GOT3 (cell line): ENCODE results near the gene SOX12.

Source experiments
- DNase-seq: peaks from one replicate; lab custom pipeline; 2025; ENCODE audit warnings: mixed read lengths; lab: John Stamatoyannopoulos, UW

Gene SOX12

DNA sequence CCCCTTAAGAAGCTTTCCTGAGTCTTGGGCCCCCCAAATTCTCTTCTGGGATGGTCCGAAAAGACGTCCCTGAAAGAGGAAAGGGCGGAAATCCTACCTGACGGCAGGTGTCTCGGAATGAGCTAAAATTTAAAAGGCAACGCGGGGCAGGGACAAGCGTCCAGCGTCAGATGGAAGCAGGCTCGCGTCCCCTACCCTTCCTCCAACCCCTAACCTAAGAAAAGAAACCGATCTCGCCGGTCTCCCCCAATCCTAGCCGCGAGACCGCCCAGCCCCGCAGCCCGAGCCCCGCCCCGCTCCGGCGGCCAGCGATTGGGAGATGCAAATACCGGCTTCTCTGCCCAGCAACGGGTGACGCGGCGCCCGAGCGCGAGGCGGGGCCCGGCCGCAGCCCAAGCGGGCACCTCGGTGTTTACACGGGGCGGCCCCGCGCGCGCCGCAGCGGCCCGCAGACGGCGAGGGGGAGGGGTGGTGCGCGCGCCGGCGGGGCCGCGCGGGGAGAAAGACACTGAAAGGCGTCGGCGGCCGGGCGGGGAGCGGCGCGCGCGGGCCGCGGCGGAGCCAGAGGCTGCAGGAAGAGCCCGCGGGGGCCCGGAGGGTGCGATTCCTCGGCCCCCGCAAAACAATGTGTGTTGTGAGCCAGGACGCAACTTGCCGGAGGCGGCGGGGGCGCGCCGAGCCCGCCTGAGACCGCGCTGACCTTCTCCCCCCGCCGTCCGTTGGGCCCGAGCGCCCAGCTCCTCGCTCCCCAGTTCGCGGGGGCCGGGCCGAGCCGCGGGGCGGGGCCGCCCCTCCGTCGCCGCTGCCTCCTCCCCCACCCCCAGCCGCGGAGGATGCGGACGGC is at the start of gene SOX12:
TSS of gene SOX12 (plus strand) at position 508 of the 844 bp plus-strand sequence. CDS start 373 bp downstream, outside the sequence.
- DNase-seq: peak; percentile 86

DNA sequence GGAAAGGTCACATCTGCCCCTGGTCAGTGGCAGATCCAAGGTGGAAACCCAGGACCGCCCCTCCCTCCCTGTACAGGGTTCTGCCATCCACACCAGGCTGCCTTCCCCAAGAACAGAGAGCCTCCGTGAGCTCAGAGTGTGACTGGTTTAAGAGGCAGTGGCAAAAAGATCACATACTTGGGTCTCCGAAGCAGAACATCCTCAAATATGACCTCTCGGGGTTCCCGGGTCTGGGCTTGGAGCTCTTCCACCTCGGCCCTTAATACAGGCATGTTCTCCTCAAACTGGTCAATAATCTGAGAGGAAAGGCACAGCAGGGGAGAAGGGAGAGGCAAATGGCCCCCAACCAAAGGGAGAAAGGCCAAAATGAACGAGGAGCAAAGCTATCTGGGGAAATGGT is 49.6 kb upstream of the SOX12 start:
- no peak for DNase-seq

DNA sequence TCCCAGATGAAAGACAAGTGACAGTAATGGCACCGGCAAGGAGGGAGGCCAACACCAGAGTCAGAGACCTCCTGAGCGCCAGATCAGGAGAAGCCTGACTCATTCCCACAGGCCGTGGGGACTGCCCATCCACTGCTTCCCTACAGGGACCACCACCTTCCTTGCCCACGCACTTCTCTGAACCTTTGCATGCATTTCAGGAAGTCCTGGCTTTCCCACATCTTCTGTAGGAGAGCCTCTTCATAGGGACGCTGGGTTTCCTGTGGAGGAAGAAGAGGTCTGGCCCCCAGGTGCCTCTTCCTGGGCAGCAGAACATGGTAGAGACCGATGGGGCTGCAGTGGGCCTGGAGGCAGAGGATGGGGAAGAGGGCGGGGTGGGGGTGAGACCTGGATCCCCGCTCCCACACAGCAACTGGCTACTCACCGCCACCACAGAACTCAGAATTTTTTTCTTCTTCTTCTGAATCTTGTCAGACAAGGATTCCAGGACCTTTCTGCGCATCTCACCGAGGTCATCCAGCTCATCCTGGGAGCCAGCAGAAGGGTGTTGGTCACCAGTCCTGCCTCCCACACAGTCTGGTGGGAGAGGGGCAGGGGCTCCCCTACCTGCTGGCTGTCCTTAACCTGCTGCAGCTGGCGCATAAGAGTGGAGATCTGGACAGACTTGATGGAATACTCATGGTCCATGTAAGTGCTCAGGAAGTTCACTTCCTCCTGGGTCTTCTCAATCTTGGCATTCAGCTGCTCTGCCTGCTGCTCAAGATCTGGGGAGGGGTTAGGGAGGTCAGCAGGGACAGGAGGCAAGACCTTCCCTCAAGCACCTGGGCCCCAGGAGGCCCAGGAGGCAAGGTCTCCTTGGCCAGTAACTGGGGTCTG is 48.5 kb upstream of the SOX12 start:
- no peak for DNase-seq

DNA sequence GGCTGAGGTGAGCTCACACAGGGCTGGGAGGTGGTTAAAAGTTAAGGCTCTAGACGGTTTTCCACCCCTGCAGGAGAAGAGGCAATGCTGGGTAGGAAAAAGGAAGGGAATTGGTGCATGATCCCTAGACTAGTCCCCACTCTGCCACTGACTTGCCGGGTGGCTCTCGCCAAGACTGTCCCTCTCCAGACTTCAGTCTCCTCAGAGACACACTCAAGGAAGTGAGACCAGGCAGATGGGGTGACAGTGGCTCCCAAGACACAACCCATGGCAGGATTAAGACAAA is 47.9 kb upstream of the SOX12 start:
- DNase-seq: no peak

DNA sequence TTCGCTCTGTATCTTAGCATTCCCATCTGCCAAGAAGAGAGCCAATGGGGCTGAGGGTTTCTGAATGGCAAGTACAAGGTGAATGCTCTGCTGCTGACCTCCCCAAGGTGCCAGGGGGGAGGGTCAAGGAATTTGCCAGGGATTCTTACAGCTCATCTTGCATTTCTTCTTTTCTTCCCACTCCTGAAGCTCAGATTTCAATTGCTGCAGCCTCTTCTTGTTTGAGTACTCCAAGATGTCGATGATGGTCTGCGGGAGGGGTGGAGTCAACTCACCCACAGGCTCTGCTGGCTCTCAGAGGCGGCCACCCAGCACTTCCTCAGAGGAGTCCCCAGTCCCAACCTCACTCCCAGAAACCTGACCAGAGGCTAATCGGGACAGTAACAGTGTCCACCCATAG is 47.2 kb upstream of the SOX12 start:
- DNase-seq: no peak

DNA sequence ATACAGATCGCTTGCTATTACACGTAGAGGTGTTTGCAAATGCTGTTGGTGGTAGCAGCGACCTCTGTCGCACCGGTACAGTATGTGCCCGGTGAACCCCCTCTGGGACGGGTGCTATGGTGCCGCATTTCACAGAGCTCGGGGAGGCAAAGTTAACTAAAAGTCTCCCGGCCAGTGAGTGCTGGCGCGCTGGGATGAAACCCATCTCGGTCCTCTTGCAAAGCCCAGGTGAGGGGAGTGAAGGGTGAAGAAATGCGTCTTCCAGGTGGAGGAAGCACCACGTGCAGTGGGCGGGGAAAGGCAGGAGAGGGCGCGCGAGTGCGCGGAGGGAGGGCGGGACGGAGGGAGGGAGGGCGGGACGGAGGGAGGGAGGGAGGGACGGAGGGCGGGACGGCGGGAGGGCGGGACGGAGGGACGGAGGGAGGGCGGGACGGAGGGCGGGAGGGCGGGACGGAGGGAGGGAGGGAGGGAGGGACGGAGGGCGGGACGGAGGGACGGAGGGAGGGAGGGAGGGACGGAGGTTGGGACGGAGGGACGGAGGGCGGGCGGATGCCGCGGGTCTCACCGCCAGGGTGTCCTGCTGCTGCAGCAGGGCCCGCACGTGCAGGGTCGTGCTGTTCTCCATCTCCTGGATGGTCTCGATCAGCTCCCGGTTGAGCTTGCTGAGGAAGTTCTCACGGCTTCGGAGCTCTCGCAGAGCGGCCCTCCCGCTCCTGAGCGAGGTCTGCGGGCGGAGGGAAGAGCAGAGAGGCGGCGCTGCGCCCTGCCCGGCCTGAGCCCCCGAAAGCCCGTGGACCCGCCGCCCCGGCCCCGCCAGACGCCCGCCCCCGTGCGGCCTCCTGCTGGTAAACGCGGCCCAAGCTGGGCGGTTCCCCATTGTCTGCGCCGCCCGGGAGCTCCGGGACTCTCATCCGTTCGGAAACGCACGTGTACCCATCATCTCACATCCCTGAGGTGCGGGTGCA is 46.5 kb upstream of the SOX12 start:
- no peak for DNase-seq

DNA sequence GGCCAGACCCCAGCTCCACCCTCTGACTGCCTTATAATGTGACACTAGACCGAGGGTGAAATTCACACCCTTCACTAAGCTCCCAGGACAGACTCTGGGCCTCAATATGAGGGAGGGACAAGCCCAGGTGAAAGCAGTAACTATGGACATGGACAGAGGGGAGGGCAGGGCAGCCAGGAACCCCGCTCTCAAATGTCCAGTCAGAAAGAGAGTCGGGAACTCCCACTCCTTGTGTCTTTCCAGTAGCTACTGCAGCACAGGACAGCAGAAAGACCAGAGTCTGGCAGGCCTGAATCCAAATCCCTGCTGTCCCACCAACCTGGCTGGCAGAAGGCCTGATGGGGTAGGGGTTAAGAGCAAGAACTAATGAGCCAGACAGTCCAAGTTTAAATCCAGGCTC is 41.2 kb upstream of the SOX12 start:
- DNase-seq: no peak

DNA sequence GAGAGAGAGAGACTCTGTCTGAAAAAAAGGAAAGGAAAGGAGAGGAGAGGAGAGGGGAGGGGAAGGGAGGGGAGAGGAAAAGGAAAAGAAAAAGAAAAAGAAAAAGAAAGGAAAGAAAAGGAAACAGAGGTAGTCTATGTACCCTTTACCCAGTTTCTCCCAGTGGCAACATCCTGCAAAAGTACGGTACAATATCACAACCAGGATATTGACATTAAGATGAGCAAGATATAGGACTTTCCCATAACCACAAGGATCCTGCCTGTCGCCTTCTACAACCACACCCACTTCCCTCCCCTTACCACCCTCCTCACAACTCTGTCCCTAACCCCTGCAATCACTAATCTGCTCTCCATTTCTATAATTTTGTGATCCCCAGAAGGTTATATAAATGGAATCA is 38.8 kb upstream of the SOX12 start:
- no peak for DNase-seq

DNA sequence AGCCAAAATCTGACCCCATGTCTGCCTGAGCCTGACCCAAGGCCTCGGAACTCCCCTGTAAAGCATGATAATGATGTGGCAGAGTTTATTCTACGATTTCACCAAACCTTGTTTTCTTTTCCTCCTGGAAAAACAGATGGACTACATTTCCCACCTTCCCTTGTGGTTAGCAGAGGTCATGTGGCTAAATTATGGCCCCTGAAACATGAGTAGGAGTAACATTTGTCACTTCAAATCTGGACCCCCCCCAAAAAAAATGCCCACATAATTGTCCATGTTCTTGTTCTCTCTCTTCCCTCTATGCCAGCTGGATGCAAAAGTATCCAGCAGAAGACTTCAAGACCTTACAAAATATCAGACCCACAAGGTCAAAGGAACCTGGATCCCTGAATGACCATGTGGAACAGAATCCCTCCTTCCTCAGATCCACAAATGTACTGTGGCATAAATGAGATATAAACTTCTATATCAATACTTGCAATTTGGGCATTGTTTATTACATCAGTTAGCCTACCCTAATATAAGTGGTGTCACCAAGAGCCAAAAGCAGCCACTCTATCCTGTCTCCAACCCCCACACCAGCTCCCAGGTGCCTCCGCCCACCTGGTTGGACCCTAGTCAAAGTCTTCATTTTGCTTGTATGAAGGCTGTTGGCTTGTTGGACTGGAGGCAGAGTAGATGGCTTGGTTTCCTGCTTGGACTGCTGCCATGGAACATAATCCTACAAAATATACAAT is 36.2 kb upstream of the SOX12 start:
- no peak for DNase-seq

DNA sequence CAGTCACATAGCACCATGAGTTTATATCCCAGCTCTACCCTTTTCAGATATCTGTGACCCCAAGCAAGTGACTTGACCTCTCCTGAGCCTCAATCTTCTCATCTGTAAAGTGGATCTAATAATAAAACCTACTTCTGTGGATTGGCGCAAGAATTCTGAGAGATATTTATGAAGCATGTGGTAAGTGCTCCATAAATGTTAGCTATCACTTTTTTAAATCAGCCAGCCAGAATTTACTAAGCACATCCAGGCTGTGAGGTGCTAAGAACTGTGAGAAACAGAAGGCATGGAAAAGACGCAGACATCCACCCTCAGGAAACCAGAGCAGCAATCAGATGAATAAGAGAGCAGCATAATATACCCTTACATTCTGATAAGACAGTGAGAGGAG is 35.7 kb upstream of the SOX12 start:
- DNase-seq: no peak

DNA sequence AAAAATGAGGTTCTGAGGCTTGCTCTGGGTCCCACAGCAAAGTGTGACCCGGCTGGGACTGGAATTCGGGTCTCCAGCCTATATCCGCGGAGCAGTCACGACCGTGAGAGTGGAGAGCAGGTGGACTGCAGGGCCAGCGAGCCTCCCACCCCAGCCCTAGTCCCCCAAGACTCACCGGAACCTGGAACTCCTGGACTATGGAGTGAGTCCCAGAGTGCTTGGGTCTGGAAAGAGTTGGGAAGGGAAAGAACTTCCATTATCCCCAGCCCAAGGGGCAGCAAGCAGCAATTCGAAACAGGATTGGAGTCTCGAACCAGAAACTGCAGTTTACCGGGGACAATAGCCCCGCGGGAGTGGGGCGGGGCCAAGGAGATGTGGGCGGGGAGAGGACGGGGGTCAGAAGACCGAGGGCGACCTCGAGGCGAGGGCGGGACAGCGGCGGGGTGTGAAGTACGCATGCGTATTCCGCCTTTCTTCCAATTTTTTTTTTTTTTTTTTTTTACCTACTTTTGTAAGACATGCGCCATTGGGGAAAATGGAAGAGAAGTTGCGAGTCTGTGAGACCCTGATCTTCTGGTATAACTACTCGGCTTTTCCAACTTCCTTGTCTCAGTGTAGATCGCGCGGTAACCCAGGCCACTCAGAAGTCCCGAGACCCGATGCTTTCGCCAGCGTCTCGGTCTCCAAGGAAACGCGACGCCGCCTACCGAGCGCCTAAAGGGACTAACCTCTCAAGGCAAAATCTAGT is 35.1 kb upstream of the SOX12 start, which contains the start of gene C20orf96:
TSS of gene C20orf96 (minus strand) at position 667 of the 748 bp plus-strand sequence. CDS start at position 527, 140 bp downstream.
- peak; percentile 82 for DNase-seq

DNA sequence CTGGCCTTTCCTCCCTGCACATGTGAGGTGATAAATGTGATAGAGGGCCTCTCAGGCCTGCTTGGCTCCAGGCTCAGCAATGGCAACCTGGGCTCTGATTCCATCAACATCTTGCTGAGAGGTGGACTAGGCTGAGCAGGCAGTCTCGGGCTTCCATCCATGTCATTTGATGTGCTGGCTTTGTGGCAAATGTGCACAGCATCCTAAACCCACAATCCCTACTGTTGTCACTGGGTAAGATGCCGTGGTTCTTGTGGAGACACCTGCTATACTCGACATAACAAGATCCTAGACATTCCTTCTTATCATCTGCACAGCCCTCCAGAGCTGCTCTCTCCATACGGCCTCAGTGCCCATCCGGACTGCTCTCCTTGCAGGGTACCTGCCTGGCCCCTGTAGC is 30.8 kb upstream of the SOX12 start:
- no peak for DNase-seq

DNA sequence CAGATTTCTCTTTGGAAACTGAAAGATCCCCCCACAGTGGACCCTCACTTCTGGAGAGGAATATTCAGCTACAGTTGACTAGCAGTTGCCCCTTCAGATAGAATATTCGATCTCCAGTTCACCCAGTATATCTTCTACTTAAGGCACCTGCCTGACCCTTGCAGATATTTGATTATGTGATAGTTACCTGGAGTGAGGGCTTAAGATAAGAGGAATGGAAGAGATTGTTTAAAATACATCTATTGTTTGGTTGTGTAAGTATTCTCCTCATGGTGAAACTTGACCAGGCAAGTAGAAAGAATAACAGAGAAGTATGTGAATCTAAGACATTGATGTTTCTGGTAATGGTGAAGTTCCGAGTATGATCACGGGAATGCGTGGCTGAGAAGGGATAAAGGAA is 29.5 kb upstream of the SOX12 start:
- DNase-seq: no peak

DNA sequence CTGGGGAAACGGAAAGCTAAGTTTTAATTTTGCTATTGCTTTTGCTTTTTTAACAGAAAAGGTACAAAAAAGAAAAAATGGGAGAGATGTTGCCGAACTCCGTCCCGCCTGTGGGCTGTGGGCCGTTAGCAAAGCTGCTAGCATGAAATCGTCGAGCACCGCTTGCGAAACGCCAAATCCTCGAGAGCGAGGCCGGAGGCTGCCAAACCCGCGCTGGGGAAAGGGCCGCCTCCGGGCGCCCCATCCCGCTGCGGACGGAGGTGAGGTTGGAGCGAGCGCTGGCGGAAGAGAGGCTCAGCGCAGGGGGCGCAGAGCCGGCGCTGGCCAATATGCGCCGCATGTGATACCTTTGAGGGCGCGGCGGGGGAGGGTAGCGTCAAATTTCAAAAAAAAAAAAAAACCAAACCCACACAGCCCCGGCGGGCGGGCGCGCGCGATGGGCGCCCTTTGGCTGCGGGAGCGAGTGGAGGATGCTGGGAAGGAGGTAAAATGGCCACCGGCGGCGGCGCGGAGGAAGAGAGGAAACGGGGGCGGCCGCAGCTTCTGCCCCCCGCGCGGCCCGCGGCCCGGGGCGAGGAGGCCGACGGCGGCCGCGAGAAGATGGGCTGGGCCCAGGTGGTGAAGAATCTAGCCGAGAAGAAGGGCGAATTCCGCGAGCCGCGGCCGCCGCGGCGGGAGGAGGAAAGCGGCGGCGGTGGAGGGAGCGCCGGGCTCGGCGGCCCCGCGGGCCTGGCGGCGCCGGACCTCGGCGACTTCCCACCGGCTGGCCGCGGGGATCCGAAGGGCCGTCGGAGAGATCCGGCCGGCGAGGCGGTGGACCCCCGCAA is 28.0 kb upstream of the SOX12 start, which contains the start of gene ZCCHC3:
TSS of gene ZCCHC3 (plus strand) at position 473 of the 827 bp plus-strand sequence. CDS start at position 490, 17 bp downstream.
- peak; percentile 86 for DNase-seq

DNA sequence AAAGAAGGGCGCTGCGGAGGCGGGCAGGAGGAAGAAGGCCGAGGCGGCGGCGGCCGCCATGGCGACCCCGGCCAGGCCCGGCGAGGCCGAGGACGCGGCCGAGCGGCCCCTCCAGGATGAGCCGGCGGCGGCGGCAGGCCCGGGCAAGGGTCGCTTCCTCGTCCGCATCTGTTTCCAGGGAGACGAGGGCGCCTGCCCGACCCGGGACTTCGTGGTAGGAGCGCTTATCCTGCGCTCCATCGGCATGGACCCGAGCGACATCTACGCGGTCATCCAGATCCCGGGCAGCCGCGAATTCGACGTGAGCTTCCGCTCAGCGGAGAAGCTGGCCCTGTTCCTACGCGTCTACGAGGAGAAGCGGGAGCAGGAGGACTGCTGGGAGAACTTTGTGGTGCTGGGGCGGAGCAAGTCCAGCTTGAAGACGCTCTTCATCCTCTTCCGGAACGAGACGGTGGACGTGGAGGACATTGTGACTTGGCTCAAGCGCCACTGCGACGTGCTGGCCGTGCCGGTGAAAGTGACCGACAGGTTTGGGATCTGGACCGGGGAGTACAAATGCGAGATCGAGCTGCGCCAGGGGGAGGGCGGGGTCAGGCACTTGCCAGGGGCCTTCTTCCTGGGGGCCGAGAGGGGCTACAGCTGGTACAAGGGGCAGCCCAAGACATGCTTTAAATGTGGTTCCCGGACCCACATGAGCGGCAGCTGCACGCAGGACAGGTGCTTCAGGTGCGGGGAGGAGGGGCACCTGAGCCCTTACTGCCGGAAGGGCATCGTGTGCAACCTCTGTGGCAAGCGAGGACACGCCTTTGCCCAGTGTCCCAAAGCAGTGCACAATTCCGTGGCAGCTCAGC is 27.2 kb upstream of the SOX12 start:
- DNase-seq: no peak

DNA sequence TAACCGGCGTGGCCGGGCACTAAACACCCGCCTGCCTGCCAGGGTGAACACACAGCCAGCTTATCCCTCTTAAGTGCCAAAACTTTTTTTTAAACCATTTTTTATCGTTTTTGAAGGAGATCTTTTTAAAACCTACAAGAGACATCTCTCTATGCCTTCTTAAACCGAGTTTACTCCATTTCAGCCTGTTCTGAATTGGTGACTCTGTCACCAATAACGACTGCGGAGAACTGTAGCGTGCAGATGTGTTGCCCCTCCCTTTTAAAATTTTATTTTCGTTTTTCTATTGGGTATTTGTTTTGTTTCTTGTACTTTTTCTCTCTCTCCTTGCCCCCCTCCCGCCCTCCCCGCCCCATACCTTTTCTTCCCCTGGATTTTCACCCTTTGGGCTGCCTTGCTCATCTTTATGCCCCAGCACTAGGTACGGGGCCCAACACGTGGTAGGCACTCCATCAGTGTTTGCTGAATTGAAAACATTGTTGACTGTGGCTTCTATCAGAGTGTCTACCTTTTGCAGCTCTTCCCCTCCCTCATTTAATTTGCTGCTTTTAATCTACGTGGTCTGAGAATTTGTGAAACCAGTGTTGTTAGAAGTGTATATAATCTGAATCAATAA is 26.5 kb upstream of the SOX12 start:
- DNase-seq: no peak

DNA sequence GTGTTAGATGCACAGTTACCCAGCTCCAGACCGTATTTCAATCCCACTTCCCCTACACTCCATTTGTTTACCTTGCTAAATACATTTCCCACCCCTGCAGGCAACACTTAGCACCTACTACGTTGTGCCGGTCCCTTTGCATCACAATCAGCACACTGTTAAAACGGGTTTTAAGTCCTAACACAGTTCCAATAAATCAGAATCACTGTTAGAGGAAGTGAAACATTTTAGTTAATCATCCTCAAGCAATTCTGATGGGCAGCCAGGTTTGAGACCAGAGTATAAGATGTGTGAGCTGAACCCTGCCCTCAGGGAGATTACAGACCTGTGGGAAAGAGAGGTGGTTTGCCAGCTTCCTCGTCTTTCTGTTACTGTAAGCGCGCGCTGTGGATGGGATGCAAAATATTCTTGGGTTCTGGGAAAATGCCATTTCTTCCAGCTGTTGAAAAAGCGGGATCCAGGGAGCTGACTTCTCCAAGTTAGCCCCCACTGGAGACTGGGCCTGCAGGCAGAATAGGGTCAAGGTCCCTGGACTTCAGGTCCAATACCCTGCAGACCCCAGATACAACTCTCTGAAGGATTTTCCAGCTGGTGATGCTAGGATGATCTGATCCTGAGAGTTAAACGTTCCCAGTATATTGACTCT is 24.9 kb upstream of the SOX12 start:
- DNase-seq: no peak
